KMS-11 (cell line): ENCODE results near the gene PRRT4.

Experiments used
- H2AFZ ChIP-seq: fragments of 200-600 bp; sonication (generic); 2 replicates; pipeline ENCODE4 v1.6.1; 2016; ENCODE audit warnings: antibody characterized with exemption, mixed run types, low read depth
- H3K27ac ChIP-seq: fragments of 200-600 bp; sonication (generic); 2 replicates; pipeline ENCODE4 v1.6.1; 2016; ENCODE audit warnings: mild to moderate bottlenecking, mixed run types
- H3K27me3 ChIP-seq: fragments of 200-600 bp; sonication (generic); 2 replicates; pipeline ENCODE4 v1.6.1; 2017; ENCODE audit warnings: mild to moderate bottlenecking, low read depth, mixed run types, moderate library complexity; ENCODE audit not compliant: insufficient read depth
- H3K36me3 ChIP-seq: fragments of 200-600 bp; sonication (generic); 2 replicates; pipeline ENCODE4 v1.6.1; 2017; ENCODE audit warnings: mild to moderate bottlenecking, mixed run types; ENCODE audit not compliant: insufficient read depth
- H3K4me1 ChIP-seq: fragments of 200-600 bp; sonication (generic); 2 replicates; pipeline ENCODE4 v1.6.1; 2016; ENCODE audit warnings: mild to moderate bottlenecking, low read depth, mixed run types; ENCODE audit not compliant: poor library complexity, severe bottlenecking
- H3K4me2 ChIP-seq: fragments of 200-600 bp; sonication (generic); 2 replicates; pipeline ENCODE4 v1.7.0; 2016; ENCODE audit warnings: mild to moderate bottlenecking, mixed run types
- H3K4me3 ChIP-seq: fragments of 200-600 bp; sonication (generic); IDR thresholded peaks from 2 replicates; pipeline ENCODE4 v1.6.1; 2017; ENCODE audit warnings: low read depth, low read length, mixed read lengths; ENCODE audit not compliant: insufficient read depth
- H3K79me2 ChIP-seq: fragments of 200-600 bp; sonication (generic); 2 replicates; pipeline ENCODE4 v1.6.1; 2016; ENCODE audit warnings: low read depth, mixed run types; ENCODE audit not compliant: insufficient read depth
- H3K9ac ChIP-seq: fragments of 200-600 bp; sonication (generic); 2 replicates; pipeline ENCODE4 v1.6.1; 2016; ENCODE audit warnings: mild to moderate bottlenecking, mixed run types
- H4K20me1 ChIP-seq: fragments of 200-600 bp; sonication (generic); 2 replicates; pipeline ENCODE4 v1.6.1; 2016; ENCODE audit warnings: mild to moderate bottlenecking, mixed run types; ENCODE audit not compliant: insufficient read depth
- TF ChIP-seq, protein P1 (sequence below): fragments of 200-600 bp; sonication (generic); conservative IDR thresholded peaks from 2 replicates; pipeline ENCODE4 v1.6.1; 2017; ENCODE audit warnings: low read depth, mild to moderate bottlenecking, antibody characterized with exemption, low read length, moderate library complexity, mixed read lengths

Gene PRRT4

DNA sequence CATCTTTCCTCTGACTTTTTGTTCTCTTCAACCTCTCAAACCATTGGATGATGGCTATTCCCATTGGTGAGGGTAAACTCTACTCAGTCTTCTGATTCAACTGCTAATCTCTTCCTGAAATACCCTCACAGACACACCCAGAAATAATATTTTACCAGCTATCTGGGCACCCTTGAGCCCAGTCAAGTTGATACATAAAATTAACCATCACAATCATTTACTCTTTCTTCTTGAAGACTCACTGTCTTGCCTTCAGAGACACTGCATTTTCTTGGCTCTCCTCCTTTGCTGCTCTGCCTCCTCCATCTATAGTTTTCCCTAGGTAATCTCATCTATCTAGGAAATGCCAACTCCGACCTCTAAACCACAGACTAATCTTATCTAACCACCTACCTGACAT is 12.6 kb upstream of the PRRT4 start:
- Histone ChIP-seq H2AFZ (no peak overlapping the region), H3K27ac (no peak overlapping the region), H3K4me3 (no peak overlapping the region), H3K9ac (no peak overlapping the region), H4K20me1 (no peaks in the 10 kb centered on the region), H3K79me2 (no peaks in the 10 kb centered on the region), H3K36me3 (no peaks in the 10 kb centered on the region), H3K4me1 (no peaks in the 10 kb centered on the region), H3K4me2 (no peak overlapping the region), H3K27me3 (no peaks in the 10 kb centered on the region)
- TF ChIP-seq, protein P1, sequence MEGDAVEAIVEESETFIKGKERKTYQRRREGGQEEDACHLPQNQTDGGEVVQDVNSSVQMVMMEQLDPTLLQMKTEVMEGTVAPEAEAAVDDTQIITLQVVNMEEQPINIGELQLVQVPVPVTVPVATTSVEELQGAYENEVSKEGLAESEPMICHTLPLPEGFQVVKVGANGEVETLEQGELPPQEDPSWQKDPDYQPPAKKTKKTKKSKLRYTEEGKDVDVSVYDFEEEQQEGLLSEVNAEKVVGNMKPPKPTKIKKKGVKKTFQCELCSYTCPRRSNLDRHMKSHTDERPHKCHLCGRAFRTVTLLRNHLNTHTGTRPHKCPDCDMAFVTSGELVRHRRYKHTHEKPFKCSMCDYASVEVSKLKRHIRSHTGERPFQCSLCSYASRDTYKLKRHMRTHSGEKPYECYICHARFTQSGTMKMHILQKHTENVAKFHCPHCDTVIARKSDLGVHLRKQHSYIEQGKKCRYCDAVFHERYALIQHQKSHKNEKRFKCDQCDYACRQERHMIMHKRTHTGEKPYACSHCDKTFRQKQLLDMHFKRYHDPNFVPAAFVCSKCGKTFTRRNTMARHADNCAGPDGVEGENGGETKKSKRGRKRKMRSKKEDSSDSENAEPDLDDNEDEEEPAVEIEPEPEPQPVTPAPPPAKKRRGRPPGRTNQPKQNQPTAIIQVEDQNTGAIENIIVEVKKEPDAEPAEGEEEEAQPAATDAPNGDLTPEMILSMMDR = no peak

DNA sequence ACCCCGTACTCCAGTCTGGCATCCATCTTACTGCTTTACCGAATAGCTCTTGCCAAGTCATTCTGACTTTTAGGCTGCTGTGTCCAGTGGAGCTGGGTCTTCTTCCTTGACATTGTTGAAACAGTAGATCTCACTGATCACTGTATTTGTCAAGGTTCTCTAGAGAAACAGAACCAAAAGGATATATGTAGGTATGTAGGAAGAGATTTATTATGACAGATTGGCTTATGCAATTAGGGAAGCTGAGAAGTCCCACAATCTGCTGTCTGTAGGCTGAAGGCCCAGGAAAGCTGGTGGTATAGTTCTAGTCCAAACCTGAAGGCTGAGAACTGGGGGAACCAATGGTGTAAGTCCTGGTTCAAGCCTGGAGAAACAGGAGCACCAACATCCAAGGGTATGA is 12.1 kb upstream of the PRRT4 start:
- no peaks in the 10 kb centered on the region for H3K27me3 ChIP-seq
- TF ChIP-seq, protein P1 = no peak
- H3K4me3 ChIP-seq = no peak overlapping the region
- H3K4me2 ChIP-seq = no peak overlapping the region
- no peaks in the 10 kb centered on the region for H4K20me1 ChIP-seq
- H3K79me2 ChIP-seq = no peaks in the 10 kb centered on the region
- no peaks in the 10 kb centered on the region for H3K36me3 ChIP-seq
- no peak overlapping the region for H3K27ac ChIP-seq
- H3K9ac ChIP-seq = no peak overlapping the region
- no peak overlapping the region for H2AFZ ChIP-seq
- no peaks in the 10 kb centered on the region for H3K4me1 ChIP-seq

DNA sequence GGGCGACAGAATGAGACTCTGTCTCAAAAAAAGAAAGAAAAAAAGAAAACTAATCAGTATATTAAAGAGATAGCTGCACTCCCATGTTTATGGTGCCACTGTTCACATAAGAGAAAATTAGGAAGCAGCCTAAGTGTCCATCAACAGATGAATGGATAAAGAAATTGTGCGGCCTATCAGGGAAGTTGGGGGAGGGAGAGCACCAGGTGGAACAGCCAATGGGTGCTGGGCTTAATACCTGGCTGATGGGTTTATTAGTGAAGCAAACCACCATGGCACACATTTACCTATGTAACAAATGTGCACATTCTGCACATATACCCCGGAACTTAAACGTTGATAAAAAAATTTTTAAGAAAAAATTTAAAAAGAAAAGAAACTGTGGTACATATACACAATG is 9.0 kb upstream of the PRRT4 start:
- Histone ChIP-seq H3K27me3 (peaks cover 10% of the 10 kb centered on the region; the same call in 1 of the 2 replicates), H2AFZ (no peak overlapping the region), H3K27ac (no peak overlapping the region), H3K4me1 (no peaks in the 10 kb centered on the region), H3K4me2 (no peak overlapping the region), H3K4me3 (no peak overlapping the region), H3K9ac (no peak overlapping the region), H4K20me1 (no peaks in the 10 kb centered on the region), H3K79me2 (no peaks in the 10 kb centered on the region), H3K36me3 (no peaks in the 10 kb centered on the region)
- TF ChIP-seq, protein P1 = no peak

DNA sequence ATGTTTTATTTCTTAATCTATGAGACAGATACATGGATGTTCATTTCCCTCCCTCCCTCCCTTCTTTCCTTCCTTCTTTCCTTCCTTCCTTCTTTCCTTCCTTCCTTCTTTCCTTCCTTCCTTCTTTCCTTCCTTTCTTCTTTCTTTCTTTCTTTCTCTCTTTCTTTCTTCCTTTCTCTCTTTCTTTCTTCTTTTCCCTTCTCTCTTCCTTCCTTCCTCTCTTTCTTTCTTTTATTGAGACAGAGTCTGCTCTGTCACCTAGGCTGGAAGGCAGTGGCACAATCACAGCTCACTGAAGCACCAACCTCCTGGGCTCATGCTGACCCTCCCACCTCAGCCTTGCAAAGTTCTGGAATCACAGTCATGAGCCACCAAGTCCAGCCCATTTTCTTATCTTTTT is 5.5 kb upstream of the PRRT4 start:
- peaks cover 36% of the 10 kb centered on the region for H3K27me3 ChIP-seq
- H3K79me2 ChIP-seq = no peaks in the 10 kb centered on the region
- H3K4me3 ChIP-seq = no peak overlapping the region
- H2AFZ ChIP-seq = no peak overlapping the region
- no peak overlapping the region for H3K27ac ChIP-seq
- H3K4me1 ChIP-seq = no peaks in the 10 kb centered on the region
- no peak overlapping the region for H3K4me2 ChIP-seq
- no peaks in the 10 kb centered on the region for H3K36me3 ChIP-seq
- TF ChIP-seq, protein P1 = no peak
- H4K20me1 ChIP-seq = no peaks in the 10 kb centered on the region
- H3K9ac ChIP-seq = no peak overlapping the region
